Right atrium auricular region (tissue), 2 donors: ENCODE measurements around the gene SCN8A. TPM values are rescaled to one million over a fixed set of nuclear protein-coding genes. Genes with fewer than 3 reads are reported as not detected.

ENCODE experiments used
- DNase-seq: peaks from one replicate; pipeline ENCODE4 v3.0.0-alpha.2; 2019; ENCODE audit warnings: low spot score
- H3K27ac ChIP-seq, 2 donors: fragments of 200-600 bp; sonication (generic); 1 replicate in 1 of 2; 2 replicates in 1 of 2; pipeline ENCODE4 v1.5.1; 2016 to 2019
- H3K27me3 ChIP-seq, 2 donors: fragments of 200-600 bp; sonication (generic); one replicate each; pipeline versions ENCODE4 v1.5.1 to v1.6.0; 2017 to 2019
- H3K36me3 ChIP-seq: fragments of 200-600 bp; sonication (generic); one replicate; pipeline ENCODE4 v1.5.1; 2016
- H3K4me1 ChIP-seq, 2 donors: fragments of 200-600 bp; sonication (generic); one replicate each; pipeline versions ENCODE4 v1.5.1 to v1.6.0; 2017 to 2019
- H3K4me3 ChIP-seq, 2 donors: fragments of 200-600 bp; sonication (generic); 1 replicate in 1 of 2; 2 replicates in 1 of 2; pipeline ENCODE4 v1.5.1; 2017 to 2019; ENCODE audit warnings: mild to moderate bottlenecking in 1 of 2, moderate library complexity in 1 of 2
- H3K9me3 ChIP-seq, 2 donors: fragments of 200-600 bp; sonication (generic); one replicate each; pipeline ENCODE4 v1.5.1; 2019
- total RNA-seq, 2 donors: library from RNA; depleted of rRNA; stranded (reverse); fragments of >200 nt; gene quantifications; one replicate each; pipeline ENCODE4 v1.1.0, GENCODE V29; 2016
- TF ChIP-seq, protein P1 (sequence below), 2 donors: fragments of 200-600 bp; sonication (generic); IDR thresholded peaks; one replicate each; pipeline ENCODE4 v1.5.1; 2019; ENCODE audit warnings: antibody characterized with exemption in 2 of 2

SCN8A gene
- total RNA-seq, 2 donors from 2014 or later, result 0.19 to 0.24 TPM

DNA sequence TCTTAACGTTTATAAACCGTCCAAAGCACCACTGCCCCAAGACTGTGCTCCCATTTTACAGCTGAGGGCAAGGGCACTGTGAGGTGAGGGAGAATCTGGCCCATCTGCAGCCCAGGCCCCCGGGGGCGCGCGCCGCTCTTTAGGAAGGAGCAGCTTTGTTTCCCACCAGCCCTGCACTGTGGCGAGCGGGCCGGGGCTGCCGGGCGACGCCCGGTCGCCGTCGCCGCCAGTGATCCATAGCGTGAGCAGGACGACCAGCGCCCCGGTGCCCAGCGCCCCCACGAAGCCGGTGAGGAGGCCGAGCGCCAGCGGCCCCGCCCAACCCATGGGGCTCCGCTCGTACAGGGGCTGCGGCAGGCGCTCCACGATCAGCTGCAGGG, 222.9 kb downstream of the SCN8A start:
- no peak overlapping the region for H3K27ac ChIP-seq
- TF ChIP-seq, protein P1, sequence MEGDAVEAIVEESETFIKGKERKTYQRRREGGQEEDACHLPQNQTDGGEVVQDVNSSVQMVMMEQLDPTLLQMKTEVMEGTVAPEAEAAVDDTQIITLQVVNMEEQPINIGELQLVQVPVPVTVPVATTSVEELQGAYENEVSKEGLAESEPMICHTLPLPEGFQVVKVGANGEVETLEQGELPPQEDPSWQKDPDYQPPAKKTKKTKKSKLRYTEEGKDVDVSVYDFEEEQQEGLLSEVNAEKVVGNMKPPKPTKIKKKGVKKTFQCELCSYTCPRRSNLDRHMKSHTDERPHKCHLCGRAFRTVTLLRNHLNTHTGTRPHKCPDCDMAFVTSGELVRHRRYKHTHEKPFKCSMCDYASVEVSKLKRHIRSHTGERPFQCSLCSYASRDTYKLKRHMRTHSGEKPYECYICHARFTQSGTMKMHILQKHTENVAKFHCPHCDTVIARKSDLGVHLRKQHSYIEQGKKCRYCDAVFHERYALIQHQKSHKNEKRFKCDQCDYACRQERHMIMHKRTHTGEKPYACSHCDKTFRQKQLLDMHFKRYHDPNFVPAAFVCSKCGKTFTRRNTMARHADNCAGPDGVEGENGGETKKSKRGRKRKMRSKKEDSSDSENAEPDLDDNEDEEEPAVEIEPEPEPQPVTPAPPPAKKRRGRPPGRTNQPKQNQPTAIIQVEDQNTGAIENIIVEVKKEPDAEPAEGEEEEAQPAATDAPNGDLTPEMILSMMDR (IDR thresholded peaks at IDR 0.05), result no peak
- peak overlapping the region; percentile 13 to 62 for H3K4me3 ChIP-seq
- DNase-seq, result no peak
- H3K9me3 ChIP-seq, result no peaks in the 10 kb centered on the region
- H3K4me1 ChIP-seq, result peaks cover 0 to 21% of the 10 kb centered on the region in 2 donors
- no peaks in the 10 kb centered on the region for H3K27me3 ChIP-seq
- no peaks in the 10 kb centered on the region for H3K36me3 ChIP-seq

DNA sequence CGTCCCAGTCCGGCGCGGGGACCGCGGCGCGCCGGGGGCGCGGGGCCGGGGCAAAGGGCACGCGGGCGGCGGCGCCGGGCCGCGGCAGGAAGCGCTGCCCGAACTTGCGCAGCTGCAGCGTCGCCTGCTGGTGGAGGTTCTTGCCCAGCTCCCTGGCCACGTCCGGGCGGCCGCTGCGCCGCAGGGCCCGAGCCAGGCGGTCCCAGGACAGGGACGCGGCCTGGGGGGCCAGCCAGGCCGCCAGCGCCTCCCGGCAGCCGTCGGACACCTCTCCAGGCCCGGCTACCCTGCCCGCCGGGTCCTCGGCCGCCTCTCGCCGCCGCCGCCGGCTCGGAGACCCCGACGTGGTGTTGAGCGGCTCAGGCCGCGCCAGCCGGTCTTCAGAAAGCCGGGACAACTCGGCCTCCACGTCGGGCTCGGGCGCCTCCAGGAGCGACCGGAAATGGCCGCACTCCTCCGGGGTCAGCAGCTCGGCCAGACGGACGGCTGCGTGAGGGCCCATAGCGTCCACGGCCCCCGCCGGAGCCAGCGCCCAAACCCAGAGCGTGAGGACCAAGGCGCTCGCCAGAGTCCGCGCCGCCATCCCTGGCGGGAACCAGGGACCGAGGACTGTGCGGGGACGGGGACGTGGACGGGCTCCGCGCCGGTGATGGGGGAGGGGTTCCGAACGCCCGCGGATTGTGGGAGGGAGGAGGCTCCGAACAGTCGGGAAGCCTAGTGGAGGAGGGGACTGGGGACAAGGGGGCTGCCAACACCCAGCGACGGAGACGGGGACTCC, 223.5 kb downstream of the SCN8A start:
- Histone ChIP-seq H3K4me1 (peaks cover 0 to 21% of the 10 kb centered on the region in 2 donors), H3K36me3 (no peaks in the 10 kb centered on the region), H3K9me3 (no peaks in the 10 kb centered on the region), H3K27ac (peak overlapping the region; percentile 66 to 82), H3K4me3 (peak overlapping the region; percentile 54 to 62), H3K27me3 (no peaks in the 10 kb centered on the region)
- TF ChIP-seq, protein P1 (IDR thresholded peaks at IDR 0.05), result peak; percentile 43 to 66
- no peak for DNase-seq

DNA sequence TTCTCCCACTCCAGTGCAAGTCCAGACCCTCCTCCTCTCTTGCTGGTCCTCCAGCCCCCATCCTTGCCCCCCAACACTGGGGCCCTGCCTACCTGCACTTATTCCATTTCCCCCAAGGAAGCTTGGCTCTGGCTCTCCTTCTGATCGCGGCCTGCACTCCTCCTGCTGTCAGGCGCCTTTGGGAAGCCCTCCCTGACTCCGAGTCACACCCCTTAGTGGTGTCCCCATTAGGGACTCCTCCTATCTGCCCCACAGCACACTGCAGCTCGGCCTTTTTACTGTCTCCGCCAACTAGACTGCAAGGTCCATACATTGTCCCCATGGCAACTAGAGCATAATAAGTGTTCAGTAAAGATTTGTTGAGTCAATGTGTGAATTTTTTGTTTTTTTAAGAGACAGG, 224.5 kb downstream of the SCN8A start:
- DNase-seq, result no peak
- H3K27ac ChIP-seq, result no peak overlapping the region

DNA sequence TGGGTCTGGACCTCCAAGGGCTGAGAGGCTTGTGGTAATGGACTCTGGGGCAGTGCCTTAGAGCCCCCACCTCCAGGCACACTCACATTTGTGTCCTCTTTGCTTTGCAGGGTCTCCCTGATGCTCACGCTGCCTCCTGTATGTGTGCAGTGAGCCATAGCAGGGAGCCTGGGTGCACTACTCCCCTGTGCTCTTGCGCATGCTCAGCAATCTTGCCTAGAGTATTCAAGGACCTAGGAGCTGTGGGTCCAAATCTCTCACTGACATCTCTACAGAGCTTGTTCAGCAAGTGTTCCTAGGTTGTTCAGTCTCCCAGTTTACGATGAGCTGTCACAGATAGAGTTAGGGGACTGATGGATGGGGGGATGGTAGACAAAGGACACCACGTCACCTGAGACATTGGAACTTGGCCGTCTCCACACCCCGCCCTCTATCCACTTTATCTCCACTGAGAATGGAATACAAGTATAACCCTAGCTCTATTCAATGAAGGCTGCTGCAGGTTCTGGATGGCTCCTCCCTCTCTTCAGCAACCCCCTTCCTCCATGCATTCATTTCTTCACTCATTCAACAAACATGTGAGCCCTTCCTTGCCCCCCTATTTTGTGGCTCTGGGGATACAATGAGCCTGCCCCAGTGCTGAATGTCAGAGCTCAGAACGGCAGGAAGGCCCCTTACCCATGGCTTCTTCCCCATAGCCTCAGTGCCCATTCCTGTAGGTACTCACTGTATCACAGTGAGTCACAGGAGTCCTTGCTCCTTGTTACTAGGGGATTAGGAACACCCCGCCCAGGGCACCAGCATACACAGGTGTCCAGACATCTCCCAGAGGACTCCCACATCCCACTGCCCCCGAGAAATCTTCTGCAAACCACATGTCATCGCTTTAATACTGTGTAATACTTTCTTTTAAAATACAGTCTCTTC, 226.3 kb downstream of the SCN8A start:
- Histone ChIP-seq H3K4me1 (peaks cover 0 to 24% of the 10 kb centered on the region in 2 donors), H3K36me3 (no peaks in the 10 kb centered on the region), H3K27ac (no peak overlapping the region), H3K27me3 (no peaks in the 10 kb centered on the region), H3K9me3 (no peaks in the 10 kb centered on the region), H3K4me3 (no peak overlapping the region)
- no peak for DNase-seq
- TF ChIP-seq, protein P1 (IDR thresholded peaks at IDR 0.05), result no peak

More for the DNA sequence above, 224.5 kb downstream of the SCN8A start:
- H3K9me3 ChIP-seq, result no peaks in the 10 kb centered on the region
- no peak overlapping the region for H3K4me3 ChIP-seq
- no peaks in the 10 kb centered on the region for H3K27me3 ChIP-seq
- no peaks in the 10 kb centered on the region for H3K36me3 ChIP-seq
- TF ChIP-seq, protein P1 (IDR thresholded peaks at IDR 0.05), result no peak
- H3K4me1 ChIP-seq, result peaks cover 0 to 31% of the 10 kb centered on the region in 2 donors

DNA sequence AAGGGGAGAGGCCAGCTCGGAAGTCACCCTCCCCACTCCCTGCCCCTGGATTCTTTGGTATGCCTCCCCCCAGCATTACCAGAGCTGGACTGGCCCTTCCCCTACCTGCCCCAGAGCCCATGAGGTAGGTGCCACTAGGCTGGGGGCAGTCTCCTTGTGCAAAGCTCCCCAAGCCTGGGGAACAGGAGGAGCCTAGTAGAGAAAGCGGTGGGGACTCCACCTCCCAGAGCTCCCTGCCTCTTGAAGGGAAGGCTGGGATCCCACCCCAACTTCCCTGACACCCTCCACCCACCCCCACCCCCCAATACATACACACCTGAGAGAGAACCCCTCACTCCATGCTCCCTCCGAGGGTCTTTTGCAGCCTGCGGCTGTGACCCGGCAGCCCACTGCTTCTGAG, 227.1 kb downstream of the SCN8A start:
- Histone ChIP-seq H3K27ac (no peak overlapping the region), H3K36me3 (no peaks in the 10 kb centered on the region), H3K4me1 (peaks cover 0 to 24% of the 10 kb centered on the region in 2 donors), H3K4me3 (no peak overlapping the region), H3K27me3 (no peaks in the 10 kb centered on the region), H3K9me3 (no peaks in the 10 kb centered on the region)
- no peak for DNase-seq
- TF ChIP-seq, protein P1 (IDR thresholded peaks at IDR 0.05), result no peak
